HL-60 (cell line): ENCODE results near the gene PACS1.

Experiments used
- DNase-seq, 2 experiments: peaks; one replicate each; pipeline ENCODE4 v3.0.0-alpha.2; 2010 to 2020; ENCODE audit warnings: low read depth in 1 of 2, low spot score in 1 of 2
- H3K27ac ChIP-seq: fragments of 250-450 bp; sonication (Bioruptor Pico); replicated peaks from 2 replicates; pipeline ENCODE4 v1.5.1; 2020; ENCODE audit warnings: mild to moderate bottlenecking, moderate library complexity
- H3K27me3 ChIP-seq: fragments of 250-450 bp; sonication (Bioruptor Pico); 2 replicates; pipeline ENCODE4 v1.5.1; 2021; ENCODE audit warnings: mild to moderate bottlenecking, moderate library complexity; ENCODE audit not compliant: insufficient read depth, poor library complexity, severe bottlenecking
- H3K4me3 ChIP-seq: replicated peaks from 2 replicates; pipeline ENCODE4 v1.5.1; 2011; ENCODE audit warnings: mild to moderate bottlenecking, control low read depth, low read length; ENCODE audit not compliant: insufficient read depth
- GABPA ChIP-seq: IDR thresholded peaks from 2 replicates; pipeline ENCODE4 v1.6.1; 2012; ENCODE audit warnings: low read depth
- POLR2AphosphoS5 ChIP-seq: IDR thresholded peaks from 2 replicates; pipeline ENCODE4 v1.6.1; 2012; ENCODE audit warnings: low read depth
- SPI1 ChIP-seq: IDR thresholded peaks from 2 replicates; pipeline ENCODE4 v1.6.1; 2012; ENCODE audit warnings: low read depth, mild to moderate bottlenecking, borderline replicate concordance
- TF ChIP-seq, protein P1 (sequence below): IDR thresholded peaks from one replicate; pipeline ENCODE4 v1.5.1; 2011; ENCODE audit warnings: low read length, control low read depth, inconsistent platforms; ENCODE audit not compliant: insufficient read depth
- TF ChIP-seq, protein P2 (sequence below): IDR thresholded peaks from 2 replicates; pipeline ENCODE4 v1.6.1; 2012; ENCODE audit warnings: low read depth; ENCODE audit not compliant: insufficient replicate concordance

The PACS1 gene

DNA sequence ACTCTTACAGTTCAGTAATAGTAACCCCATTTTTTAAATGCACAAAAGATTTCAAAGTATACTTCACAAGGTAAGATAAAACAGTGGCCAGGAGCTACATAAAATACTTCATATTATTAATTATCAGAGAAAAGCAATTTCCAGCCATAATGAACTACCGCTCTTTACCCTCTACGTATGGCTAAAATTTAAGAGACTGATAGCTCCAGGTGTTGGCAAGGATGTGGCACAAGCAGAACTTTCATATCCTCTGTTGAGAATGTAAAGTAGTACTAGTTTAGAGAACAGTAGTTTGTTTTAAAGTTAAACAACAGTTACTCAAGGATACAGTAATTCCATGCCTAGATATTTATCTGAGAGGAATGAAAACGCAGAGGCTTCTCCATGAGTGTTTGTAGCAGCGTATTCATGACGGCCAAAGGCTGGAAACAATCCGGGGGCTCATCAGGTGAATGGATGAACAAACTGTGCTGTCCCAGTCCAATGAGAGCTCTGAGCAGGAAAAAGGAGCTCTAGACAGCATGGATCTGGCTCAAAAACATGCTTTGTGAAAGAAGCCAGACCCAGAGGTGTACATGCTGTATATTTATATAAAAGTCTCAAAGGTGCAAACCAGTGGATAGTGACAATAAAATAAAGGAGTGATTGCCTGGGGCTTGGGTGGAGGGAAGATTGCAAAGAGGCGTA lies 85.5 kb downstream of the PACS1 start:
- TF ChIP-seq, protein P1, sequence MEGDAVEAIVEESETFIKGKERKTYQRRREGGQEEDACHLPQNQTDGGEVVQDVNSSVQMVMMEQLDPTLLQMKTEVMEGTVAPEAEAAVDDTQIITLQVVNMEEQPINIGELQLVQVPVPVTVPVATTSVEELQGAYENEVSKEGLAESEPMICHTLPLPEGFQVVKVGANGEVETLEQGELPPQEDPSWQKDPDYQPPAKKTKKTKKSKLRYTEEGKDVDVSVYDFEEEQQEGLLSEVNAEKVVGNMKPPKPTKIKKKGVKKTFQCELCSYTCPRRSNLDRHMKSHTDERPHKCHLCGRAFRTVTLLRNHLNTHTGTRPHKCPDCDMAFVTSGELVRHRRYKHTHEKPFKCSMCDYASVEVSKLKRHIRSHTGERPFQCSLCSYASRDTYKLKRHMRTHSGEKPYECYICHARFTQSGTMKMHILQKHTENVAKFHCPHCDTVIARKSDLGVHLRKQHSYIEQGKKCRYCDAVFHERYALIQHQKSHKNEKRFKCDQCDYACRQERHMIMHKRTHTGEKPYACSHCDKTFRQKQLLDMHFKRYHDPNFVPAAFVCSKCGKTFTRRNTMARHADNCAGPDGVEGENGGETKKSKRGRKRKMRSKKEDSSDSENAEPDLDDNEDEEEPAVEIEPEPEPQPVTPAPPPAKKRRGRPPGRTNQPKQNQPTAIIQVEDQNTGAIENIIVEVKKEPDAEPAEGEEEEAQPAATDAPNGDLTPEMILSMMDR, result no peak
- TF ChIP-seq, protein P2, sequence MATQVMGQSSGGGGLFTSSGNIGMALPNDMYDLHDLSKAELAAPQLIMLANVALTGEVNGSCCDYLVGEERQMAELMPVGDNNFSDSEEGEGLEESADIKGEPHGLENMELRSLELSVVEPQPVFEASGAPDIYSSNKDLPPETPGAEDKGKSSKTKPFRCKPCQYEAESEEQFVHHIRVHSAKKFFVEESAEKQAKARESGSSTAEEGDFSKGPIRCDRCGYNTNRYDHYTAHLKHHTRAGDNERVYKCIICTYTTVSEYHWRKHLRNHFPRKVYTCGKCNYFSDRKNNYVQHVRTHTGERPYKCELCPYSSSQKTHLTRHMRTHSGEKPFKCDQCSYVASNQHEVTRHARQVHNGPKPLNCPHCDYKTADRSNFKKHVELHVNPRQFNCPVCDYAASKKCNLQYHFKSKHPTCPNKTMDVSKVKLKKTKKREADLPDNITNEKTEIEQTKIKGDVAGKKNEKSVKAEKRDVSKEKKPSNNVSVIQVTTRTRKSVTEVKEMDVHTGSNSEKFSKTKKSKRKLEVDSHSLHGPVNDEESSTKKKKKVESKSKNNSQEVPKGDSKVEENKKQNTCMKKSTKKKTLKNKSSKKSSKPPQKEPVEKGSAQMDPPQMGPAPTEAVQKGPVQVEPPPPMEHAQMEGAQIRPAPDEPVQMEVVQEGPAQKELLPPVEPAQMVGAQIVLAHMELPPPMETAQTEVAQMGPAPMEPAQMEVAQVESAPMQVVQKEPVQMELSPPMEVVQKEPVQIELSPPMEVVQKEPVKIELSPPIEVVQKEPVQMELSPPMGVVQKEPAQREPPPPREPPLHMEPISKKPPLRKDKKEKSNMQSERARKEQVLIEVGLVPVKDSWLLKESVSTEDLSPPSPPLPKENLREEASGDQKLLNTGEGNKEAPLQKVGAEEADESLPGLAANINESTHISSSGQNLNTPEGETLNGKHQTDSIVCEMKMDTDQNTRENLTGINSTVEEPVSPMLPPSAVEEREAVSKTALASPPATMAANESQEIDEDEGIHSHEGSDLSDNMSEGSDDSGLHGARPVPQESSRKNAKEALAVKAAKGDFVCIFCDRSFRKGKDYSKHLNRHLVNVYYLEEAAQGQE, result no peak
- TF ChIP-seq GABPA, result no peak

DNA sequence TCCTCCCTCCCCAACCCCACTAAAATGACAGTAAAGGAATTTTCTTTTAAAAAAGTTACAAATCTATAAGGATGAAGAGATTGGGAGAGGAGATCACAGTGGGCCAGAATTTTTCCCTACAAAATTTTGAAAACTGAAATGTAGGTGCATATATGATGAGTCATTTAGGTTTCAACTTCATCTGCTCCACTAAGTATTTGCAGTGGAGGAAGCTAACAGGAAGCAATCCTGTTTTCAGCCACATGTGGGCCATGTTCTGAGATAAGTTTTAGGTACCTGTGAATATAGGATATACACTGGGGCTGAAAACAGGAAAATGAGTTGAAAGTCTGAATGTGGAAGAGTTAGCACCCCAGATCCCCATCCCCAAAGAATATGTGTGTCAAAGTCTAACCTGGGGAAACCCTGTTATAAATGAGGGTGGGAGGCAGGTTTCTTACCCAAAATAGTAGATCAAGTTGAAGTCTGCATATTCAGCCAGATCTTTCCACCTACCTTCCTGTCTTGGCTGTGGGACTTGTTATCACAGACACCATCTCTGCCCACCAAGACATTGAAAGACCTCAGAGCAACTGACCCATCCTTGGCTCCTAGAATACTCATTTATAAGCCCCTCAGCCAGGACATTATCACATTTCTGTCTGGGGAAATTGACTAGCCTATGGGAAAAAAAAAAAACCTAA lies 87.3 kb downstream of the PACS1 start:
- no peak overlapping the region for H3K27ac ChIP-seq
- no peak overlapping the region for H3K4me3 ChIP-seq
- no peak for TF ChIP-seq SPI1
- no peak for TF ChIP-seq GABPA
- TF ChIP-seq POLR2AphosphoS5, result no peak
- TF ChIP-seq, protein P2, result no peak
- TF ChIP-seq, protein P1, result no peak
- no peak for DNase-seq
- no peaks in the 10 kb centered on the region for H3K27me3 ChIP-seq

More for the DNA sequence above, 85.5 kb downstream of the PACS1 start:
- Histone ChIP-seq H3K27ac (no peak overlapping the region), H3K4me3 (no peak overlapping the region), H3K27me3 (no peaks in the 10 kb centered on the region)
- DNase-seq, result no peak

DNA sequence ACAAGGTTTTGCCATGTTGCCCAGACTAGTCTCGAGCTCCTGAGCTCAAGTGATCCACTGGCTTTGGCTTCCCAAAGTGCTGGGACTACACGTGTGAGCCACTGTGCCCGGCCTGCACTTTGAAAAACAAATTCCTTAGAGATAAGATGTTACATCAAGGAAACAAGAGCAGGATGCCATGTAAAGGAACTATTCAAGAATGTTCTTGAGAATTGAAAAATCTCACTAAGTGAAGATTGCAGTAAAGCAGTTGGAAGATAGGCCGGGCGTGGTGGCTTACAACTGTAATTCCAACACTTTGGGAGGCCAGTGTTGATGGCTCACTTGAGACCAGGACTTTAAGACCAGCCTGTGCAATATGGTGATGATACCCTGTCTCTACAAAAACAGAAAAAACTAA lies 88.1 kb downstream of the PACS1 start:
- DNase-seq, result no peak
- Histone ChIP-seq H3K27me3 (no peaks in the 10 kb centered on the region), H3K4me3 (no peak overlapping the region), H3K27ac (no peak overlapping the region)
- TF ChIP-seq POLR2AphosphoS5, result no peak
- TF ChIP-seq, protein P1, result no peak
- TF ChIP-seq, protein P2, result no peak
